PC-9 (cell line): ENCODE measurements around the gene RBM12. TPM values are rescaled to one million over a fixed set of nuclear protein-coding genes. Genes with fewer than 3 reads are reported as not detected.

Experiments
- BruUV-seq: library from RNA; stranded (reverse); fragments of 400-500 nt; replicated peaks from 2 replicates; lab custom pipeline; 2021; lab: Mats Ljungman, UMichigan
- CTCF ChIA-PET: fragments of 300-600 bp; sonication (Branson Sonifier 250); formaldehyde crosslinking; loops from one replicate; lab custom pipeline; 2022; ENCODE audit warnings: antibody characterized with exemption; lab: Charles Lee
- POLR2A ChIA-PET: fragments of 300-600 bp; sonication (Branson Sonifier 250); formaldehyde crosslinking; loops from one replicate; lab custom pipeline; 2022; ENCODE audit warnings: antibody characterized with exemption; ENCODE audit not compliant: unreplicated experiment; lab: Charles Lee
- DNase-seq, 2 experiments: peaks; one replicate each; pipeline versions ENCODE4 v3.0.0 to v3.0.0-alpha.2; 2015 to 2022; ENCODE audit warnings: mixed read lengths in 1 of 2
- H2AFZ ChIP-seq: fragments of 200-600 bp; sonication (generic); 2 replicates; pipeline ENCODE4 v1.8.1; 2017; ENCODE audit warnings: antibody characterized with exemption
- H3F3A ChIP-seq: fragments of 200-600 bp; sonication (generic); 2 replicates; pipeline ENCODE4 v1.8.1; 2017; ENCODE audit warnings: antibody characterized with exemption, mild to moderate bottlenecking, low read depth; ENCODE audit not compliant: insufficient read depth
- H3K27ac ChIP-seq: fragments of 200-600 bp; sonication (generic); 2 replicates; pipeline ENCODE4 v1.6.1; 2016; ENCODE audit warnings: mixed run types
- H3K27me3 ChIP-seq: fragments of 200-600 bp; sonication (generic); 2 replicates; pipeline ENCODE4 v1.6.1; 2016; ENCODE audit warnings: low read depth, mixed run types; ENCODE audit not compliant: insufficient read depth
- H3K36me3 ChIP-seq: fragments of 200-600 bp; sonication (generic); 2 replicates; pipeline ENCODE4 v1.6.1; 2016; ENCODE audit warnings: low read depth, mixed run types
- H3K4me1 ChIP-seq: fragments of 200-600 bp; sonication (generic); replicated peaks from 2 replicates; pipeline ENCODE4 v1.6.1; 2016; ENCODE audit warnings: mixed run types; ENCODE audit not compliant: insufficient read depth
- H3K4me2 ChIP-seq: fragments of 200-600 bp; sonication (generic); 2 replicates; pipeline ENCODE4 v1.6.1; 2017; ENCODE audit warnings: mixed run types
- H3K4me3 ChIP-seq: fragments of 200-600 bp; sonication (generic); 2 replicates; pipeline ENCODE4 v1.6.1; 2016; ENCODE audit warnings: mixed run types
- H3K79me2 ChIP-seq: fragments of 200-600 bp; sonication (generic); 2 replicates; pipeline ENCODE4 v1.6.1; 2017; ENCODE audit warnings: low read depth, mixed run types
- H3K9me2 ChIP-seq: fragments of 200-600 bp; sonication (generic); 2 replicates; pipeline ENCODE4 v1.8.1; 2017; ENCODE audit warnings: mild to moderate bottlenecking; ENCODE audit not compliant: insufficient read depth
- H3K9me3 ChIP-seq: fragments of 200-600 bp; sonication (generic); 2 replicates; pipeline ENCODE4 v1.8.1; 2016; ENCODE audit warnings: low read depth; ENCODE audit not compliant: insufficient read depth
- H4K20me1 ChIP-seq: fragments of 200-600 bp; sonication (generic); 2 replicates; pipeline ENCODE4 v1.8.1; 2017; ENCODE audit not compliant: insufficient read depth
- CTCF ChIP-seq: fragments of 200-600 bp; sonication (generic); conservative IDR thresholded peaks from 2 replicates; pipeline ENCODE4 v1.6.1; 2017; ENCODE audit warnings: mixed run types, antibody characterized with exemption, mild to moderate bottlenecking, moderate library complexity
- EZH2 ChIP-seq: fragments of 200-600 bp; sonication (generic); IDR thresholded peaks from 2 replicates; pipeline ENCODE4 v1.8.0; 2017; ENCODE audit warnings: antibody characterized with exemption, low read depth
- intact Hi-C: fragments of 100-400 bp; cut with micrococcal nuclease; formaldehyde crosslinking; loops from one replicate; pipeline ENCODE4 v1.10.0; 2022; ENCODE audit not compliant: unreplicated experiment
- total RNA-seq: library from RNA; stranded (reverse); gene quantifications from 2 replicates; pipeline ENCODE4 v1.2.3, GENCODE V29; 2021

Gene RBM12
- total RNA-seq, 1 experiment from 2014 or later, result 81.2 TPM

- Histone ChIP-seq H3K4me2 (peak overlapping the region; percentile 87), H3K4me3 (peak overlapping the region; percentile 99; the same call in 1 of the 2 replicates), H3K36me3 (peaks cover 12% of the 10 kb centered on the region), H3K4me1 (peaks cover 47% of the 10 kb centered on the region), H3K79me2 (peaks cover 86% of the 10 kb centered on the region), H3F3A (peaks cover 9% of the 10 kb centered on the region), H3K27me3 (no peaks in the 10 kb centered on the region), H4K20me1 (peaks cover 79% of the 10 kb centered on the region), H3K9me2 (no peaks in the 10 kb centered on the region), H2AFZ (no peak overlapping the region), H3K9me3 (no peaks in the 10 kb centered on the region), H3K27ac (peak overlapping the region; percentile 0; the same call in 1 of the 2 replicates)
- DNase-seq, result peak in 1 of 2 experiments; percentile 60
- no TSS peak for BruUV-seq
- ChIA-PET POLR2A (interaction anchor here (0.5 to 0.7 kb wide), 8 partner anchors 9 to 374 kb away, joined by 3 to 23 read pairs (median 6); partner anchors contain the start of gene SPAG4), CTCF (no interaction called here)
- intact Hi-C loops, result loop anchor here (5.0 kb wide), 2 partner anchors 81 to 94 kb away; partner anchors contain the start of gene RBM39
- TF ChIP-seq CTCF (no peak), EZH2 (no peak)
Measured at GRCh38 chr20:35661053-35661452, 3.6 kb downstream of the RBM12 start.

DNA sequence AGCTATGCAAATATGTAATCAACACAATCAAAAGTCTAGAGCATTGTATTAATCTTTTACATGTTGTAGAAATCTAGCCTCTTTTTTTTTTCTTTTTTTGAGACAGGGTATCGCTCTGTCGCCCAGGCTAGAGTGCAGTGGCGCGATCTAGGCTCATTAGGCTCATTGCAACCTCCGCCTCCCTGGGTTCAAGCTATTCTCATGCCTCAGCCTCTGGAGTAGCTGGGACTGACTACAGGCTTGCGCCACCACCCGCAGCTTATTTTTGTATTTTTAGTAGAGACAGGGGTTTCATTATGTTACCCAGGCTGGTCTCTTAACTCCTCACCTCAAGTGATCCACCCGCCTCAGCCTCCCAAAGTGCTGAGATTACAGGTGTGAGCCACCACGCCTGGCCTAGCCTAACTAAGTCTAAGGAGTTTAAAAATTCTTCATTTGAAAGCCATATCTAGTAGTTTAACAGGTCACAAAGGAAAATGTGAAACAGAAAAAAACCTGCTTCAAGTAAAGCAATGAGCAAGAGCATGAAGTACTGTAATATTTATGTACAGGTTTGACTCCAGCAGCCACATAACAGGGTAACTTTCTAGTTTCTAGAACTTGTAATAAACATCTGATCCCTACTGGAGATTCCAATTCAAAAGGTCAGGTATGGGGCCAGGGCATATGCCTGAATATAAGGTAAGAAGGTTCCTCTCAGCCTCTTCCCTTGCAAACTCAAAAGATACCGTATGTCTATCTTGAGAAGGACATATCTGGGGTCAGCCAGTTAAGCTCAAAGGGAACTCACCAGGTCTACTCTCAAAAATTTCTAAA is 4.4 kb downstream of the RBM12 start:
- ChIA-PET POLR2A (interaction anchor here (0.5 kb wide), 1 partner anchor 81 kb away, joined by 7 read pairs; no protein-coding TSS in a partner anchor), CTCF (interaction anchor here (0.7 kb wide), 1 partner anchor 43 kb away, joined by 4 read pairs; no protein-coding TSS in a partner anchor)
- H3K27me3 ChIP-seq, result no peaks in the 10 kb centered on the region
- H4K20me1 ChIP-seq, result peaks cover 86% of the 10 kb centered on the region
- no peak for DNase-seq
- H2AFZ ChIP-seq, result no peak overlapping the region
- H3K4me2 ChIP-seq, result peak overlapping the region; percentile 87
- no peaks in the 10 kb centered on the region for H3K9me2 ChIP-seq
- peaks cover 9% of the 10 kb centered on the region for H3F3A ChIP-seq
- H3K79me2 ChIP-seq, result peaks cover 94% of the 10 kb centered on the region
- H3K36me3 ChIP-seq, result peaks cover 12% of the 10 kb centered on the region
- peak overlapping the region; percentile 99; the same call in 1 of the 2 replicates for H3K4me3 ChIP-seq
- intact Hi-C loops, result loop anchor here (5.0 kb wide), 2 partner anchors 82 to 93 kb away; partner anchors contain the start of gene RBM39
- TF ChIP-seq EZH2 (no peak), CTCF (no peak)
- H3K27ac ChIP-seq, result 0 out of 2 replicates have a peak overlapping the region, but pooled peaks have one; percentile 0
- no TSS peak for BruUV-seq
- H3K4me1 ChIP-seq, result peaks cover 47% of the 10 kb centered on the region
- no peaks in the 10 kb centered on the region for H3K9me3 ChIP-seq

DNA sequence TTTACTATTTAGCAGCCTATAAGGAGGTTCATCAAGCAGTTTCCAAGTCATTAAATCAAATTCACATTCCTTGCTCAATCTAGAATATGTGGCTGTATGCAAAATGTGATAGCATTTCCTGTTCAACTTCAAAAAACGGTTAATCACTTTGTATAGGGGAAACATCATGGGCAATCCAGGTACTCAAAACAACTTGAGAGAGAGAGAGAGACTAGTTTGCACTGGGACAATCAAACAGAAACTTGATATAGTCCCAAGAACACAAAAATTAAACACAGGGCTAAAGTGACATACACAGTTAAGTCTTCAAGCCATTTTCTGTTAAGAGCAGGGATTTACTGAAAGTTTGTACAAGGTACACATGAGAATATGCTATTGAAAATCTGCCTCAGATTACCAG is 7.4 kb downstream of the RBM12 start:
- POLR2A ChIA-PET, result no interaction called here
- BruUV-seq, result no TSS peak

More for the DNA sequence above, 7.4 kb downstream of the RBM12 start:
- no peak for TF ChIP-seq EZH2
- TF ChIP-seq CTCF, result no peak
- Histone ChIP-seq H3K79me2 (peaks cover 100% of the 10 kb centered on the region), H3F3A (peaks cover 12% of the 10 kb centered on the region), H3K27me3 (no peaks in the 10 kb centered on the region), H2AFZ (no peak overlapping the region), H3K4me1 (peaks cover 36% of the 10 kb centered on the region), H3K9me3 (no peaks in the 10 kb centered on the region), H3K36me3 (peaks cover 33% of the 10 kb centered on the region), H3K27ac (no peak overlapping the region), H3K4me2 (no peak overlapping the region), H3K9me2 (no peaks in the 10 kb centered on the region), H4K20me1 (peaks cover 97% of the 10 kb centered on the region), H3K4me3 (no peak overlapping the region)
- CTCF ChIA-PET, result no interaction called here
- no peak for DNase-seq
- intact Hi-C loops, result no loop called here
